Type B pancreatic cell (in vitro differentiated cells): ENCODE measurements around the gene GNPNAT1. TPM values are rescaled to one million over a fixed set of nuclear protein-coding genes. Genes with fewer than 3 reads are reported as not detected.

Source experiments
- DNase-seq: peaks from one replicate; pipeline ENCODE4 v3.0.0; 2021; ENCODE audit warnings: mixed read lengths; ENCODE audit not compliant: unreplicated experiment; ENCODE audit errors: extremely low spot score
- H3K27ac Mint-ChIP-seq: 2 replicates; pipeline ENCODE4 v1.8.0; 2021; ENCODE audit warnings: mild to moderate bottlenecking, mixed read lengths
- H3K27me3 Mint-ChIP-seq: 2 replicates; pipeline ENCODE4 v1.8.0; 2021; ENCODE audit warnings: mixed read lengths
- H3K36me3 Mint-ChIP-seq: 2 replicates; pipeline ENCODE4 v1.8.0; 2021; ENCODE audit warnings: mixed read lengths
- H3K4me1 Mint-ChIP-seq: one replicate; pipeline ENCODE4 v1.8.0; 2021; ENCODE audit warnings: mixed read lengths; ENCODE audit not compliant: unreplicated experiment
- H3K4me3 Mint-ChIP-seq: 2 replicates; pipeline ENCODE4 v1.8.0; 2021; ENCODE audit warnings: mild to moderate bottlenecking, mixed read lengths
- H3K9me3 Mint-ChIP-seq: 2 replicates; pipeline ENCODE4 v1.8.0; 2021; ENCODE audit warnings: mixed read lengths
- total RNA-seq: library from RNA; stranded (reverse); gene quantifications from 2 replicates; pipeline ENCODE4 v1.2.1, GENCODE V29; 2021; ENCODE audit warnings: low replicate concordance
- TF ChIP-seq, protein P1 (sequence below): fragments of 200-600 bp; sonication (generic); conservative IDR thresholded peaks from 2 replicates; pipeline ENCODE4 v1.5.0; 2021; ENCODE audit warnings: antibody characterized with exemption, mild to moderate bottlenecking

The GNPNAT1 gene
- total RNA-seq, 1 donor from 2014 or later: 26.6 TPM

DNA sequence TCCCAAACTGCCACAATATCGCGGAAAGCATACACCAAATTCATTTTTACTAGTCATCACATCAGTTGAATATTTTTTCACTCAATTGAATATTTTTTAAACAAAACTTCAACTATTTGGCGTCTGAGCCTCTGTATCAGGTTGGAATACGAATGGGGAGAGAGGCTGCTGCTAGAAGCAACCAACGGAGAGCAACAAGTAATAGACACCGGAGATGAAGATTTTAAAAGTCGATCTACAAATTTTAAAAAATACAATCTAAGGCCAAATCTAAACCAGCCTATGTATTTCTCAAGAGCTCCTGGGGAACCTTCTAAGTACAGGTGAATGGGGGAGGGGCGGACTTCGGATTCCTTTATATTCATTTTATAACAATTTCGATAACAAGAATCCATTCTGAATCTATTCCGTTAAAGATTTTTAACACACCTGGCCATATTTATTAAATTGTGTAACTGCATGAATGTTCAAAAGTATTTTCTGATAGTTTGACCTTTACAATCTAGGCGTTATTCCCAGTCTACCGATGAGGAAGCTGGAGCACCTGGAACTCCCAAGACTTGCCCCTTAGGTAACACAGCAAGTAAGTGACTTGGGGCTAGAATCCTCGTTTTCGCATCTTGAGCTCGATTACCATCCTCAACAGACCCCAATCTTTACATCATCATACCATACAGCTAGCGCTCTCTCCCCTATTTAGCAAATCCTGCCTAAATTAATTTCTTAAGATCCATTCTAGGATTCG, 1.2 kb downstream of the GNPNAT1 start:
- Mint-ChIP-seq H3K27me3 (no peaks in the 10 kb centered on the region), H3K27ac (peak overlapping the region; percentile 91), H3K4me1 (peaks cover 21% of the 10 kb centered on the region), H3K4me3 (peak overlapping the region; percentile 94), H3K36me3 (peaks cover 3% of the 10 kb centered on the region), H3K9me3 (no peaks in the 10 kb centered on the region)
- TF ChIP-seq, protein P1, sequence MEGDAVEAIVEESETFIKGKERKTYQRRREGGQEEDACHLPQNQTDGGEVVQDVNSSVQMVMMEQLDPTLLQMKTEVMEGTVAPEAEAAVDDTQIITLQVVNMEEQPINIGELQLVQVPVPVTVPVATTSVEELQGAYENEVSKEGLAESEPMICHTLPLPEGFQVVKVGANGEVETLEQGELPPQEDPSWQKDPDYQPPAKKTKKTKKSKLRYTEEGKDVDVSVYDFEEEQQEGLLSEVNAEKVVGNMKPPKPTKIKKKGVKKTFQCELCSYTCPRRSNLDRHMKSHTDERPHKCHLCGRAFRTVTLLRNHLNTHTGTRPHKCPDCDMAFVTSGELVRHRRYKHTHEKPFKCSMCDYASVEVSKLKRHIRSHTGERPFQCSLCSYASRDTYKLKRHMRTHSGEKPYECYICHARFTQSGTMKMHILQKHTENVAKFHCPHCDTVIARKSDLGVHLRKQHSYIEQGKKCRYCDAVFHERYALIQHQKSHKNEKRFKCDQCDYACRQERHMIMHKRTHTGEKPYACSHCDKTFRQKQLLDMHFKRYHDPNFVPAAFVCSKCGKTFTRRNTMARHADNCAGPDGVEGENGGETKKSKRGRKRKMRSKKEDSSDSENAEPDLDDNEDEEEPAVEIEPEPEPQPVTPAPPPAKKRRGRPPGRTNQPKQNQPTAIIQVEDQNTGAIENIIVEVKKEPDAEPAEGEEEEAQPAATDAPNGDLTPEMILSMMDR: no peak
- DNase-seq: no peak

DNA sequence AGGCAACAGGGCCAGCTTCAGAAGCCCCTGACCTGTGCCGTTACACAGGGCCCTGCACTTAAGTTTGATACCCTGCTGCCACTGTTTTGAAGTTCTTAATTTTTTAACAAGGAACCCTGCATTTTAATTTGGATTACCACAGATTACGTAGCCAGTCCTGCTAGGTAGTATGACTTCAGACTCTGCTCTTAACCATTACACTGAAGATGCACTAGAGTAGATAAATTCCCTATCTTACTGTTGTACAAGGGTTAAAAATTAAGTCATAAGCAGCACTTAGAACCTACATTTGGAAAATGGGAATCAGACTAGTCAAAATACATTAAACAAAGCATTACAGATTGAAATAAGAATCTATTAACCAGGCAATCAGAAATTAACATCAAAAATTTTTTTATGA, 2.3 kb downstream of the GNPNAT1 start:
- Mint-ChIP-seq H3K27ac (no peak overlapping the region), H3K9me3 (no peaks in the 10 kb centered on the region), H3K4me3 (peak overlapping the region; percentile 64), H3K36me3 (peaks cover 3% of the 10 kb centered on the region), H3K4me1 (peaks cover 21% of the 10 kb centered on the region), H3K27me3 (no peaks in the 10 kb centered on the region)
- no peak for DNase-seq
- TF ChIP-seq, protein P1: no peak

DNA sequence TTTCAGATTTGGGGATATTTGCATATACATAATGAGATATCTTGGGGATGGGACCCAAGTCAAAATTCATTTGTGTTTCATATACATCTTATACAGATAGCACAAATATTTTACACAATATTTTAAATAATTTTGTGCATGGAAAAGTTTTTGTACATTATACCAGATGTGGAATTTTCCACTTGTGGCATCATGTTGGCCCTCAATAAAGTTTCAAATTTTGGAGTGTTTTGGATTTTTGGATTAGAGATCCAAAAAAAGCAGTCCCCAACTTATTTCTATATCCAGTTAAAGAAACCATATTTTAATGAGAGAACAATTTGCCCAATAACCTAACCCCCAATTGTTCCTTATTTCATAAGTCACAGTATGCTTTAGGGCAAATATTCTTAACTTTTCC, 4.5 kb downstream of the GNPNAT1 start:
- Mint-ChIP-seq H3K4me1 (peaks cover 20% of the 10 kb centered on the region), H3K27ac (no peak overlapping the region), H3K4me3 (no peak overlapping the region), H3K9me3 (no peaks in the 10 kb centered on the region), H3K36me3 (peaks cover 3% of the 10 kb centered on the region), H3K27me3 (no peaks in the 10 kb centered on the region)
- TF ChIP-seq, protein P1: no peak
- DNase-seq: no peak

DNA sequence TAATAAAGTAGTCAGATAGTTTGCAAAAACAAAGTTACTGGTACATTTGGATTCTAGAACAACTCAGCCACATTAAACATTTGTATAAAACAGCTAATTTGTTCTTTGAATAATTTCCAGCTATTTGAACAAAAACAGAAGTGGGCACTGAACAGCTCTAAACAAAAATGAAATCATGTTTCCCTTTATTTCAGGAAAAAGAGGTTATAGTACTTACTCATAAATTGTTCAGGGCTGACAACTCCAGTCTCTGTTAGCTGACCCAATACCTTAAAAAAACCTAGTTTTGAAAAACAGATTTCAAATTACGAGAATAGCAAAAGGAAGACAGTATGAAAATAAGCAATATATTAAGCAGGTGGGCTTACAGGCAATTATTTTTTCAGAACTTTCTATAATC, 8.2 kb downstream of the GNPNAT1 start:
- H3K4me3 Mint-ChIP-seq: no peak overlapping the region
- H3K36me3 Mint-ChIP-seq: peaks cover 4% of the 10 kb centered on the region
- H3K27me3 Mint-ChIP-seq: no peaks in the 10 kb centered on the region
- no peak for DNase-seq
- H3K4me1 Mint-ChIP-seq: peaks cover 4% of the 10 kb centered on the region
- H3K27ac Mint-ChIP-seq: no peak overlapping the region
- H3K9me3 Mint-ChIP-seq: no peaks in the 10 kb centered on the region
- TF ChIP-seq, protein P1: no peak

DNA sequence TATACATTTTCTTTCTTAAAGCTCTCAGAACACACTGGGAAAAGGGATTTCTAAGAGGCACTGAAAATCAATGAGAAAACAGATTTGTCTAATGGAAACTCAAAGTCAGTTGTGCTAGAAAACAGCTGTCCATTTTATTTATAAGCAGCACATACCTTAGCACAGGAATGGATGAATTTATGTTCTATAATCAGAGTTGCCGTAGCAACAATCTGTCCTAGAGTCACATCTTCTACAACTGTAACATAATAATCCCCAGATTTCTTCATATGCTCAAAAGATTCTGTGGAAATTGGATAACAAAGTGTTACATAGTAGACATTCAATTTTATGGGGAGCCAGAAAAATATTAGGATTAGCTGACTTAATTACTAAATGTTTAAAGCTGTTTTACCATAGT, 9.8 kb downstream of the GNPNAT1 start:
- Mint-ChIP-seq H3K4me1 (no peaks in the 10 kb centered on the region), H3K36me3 (peaks cover 4% of the 10 kb centered on the region), H3K27me3 (no peaks in the 10 kb centered on the region), H3K9me3 (no peaks in the 10 kb centered on the region), H3K27ac (no peak overlapping the region), H3K4me3 (no peak overlapping the region)
- TF ChIP-seq, protein P1: no peak
- DNase-seq: no peak
